Spleen (tissue), 11 donors: ENCODE data around the gene TCF3. TPM values are rescaled to one million over a fixed set of nuclear protein-coding genes. Genes with fewer than 3 reads are reported as not detected.
"Not testable (repeated sequence)": the region's sequence is repeated elsewhere in the genome, so short reads cannot be mapped to it uniquely, and the experiment has no call there.

ENCODE experiments used
- DNase-seq: peaks from one replicate; pipeline ENCODE4 v3.0.0-alpha.2; 2020
- H3K27ac ChIP-seq, 8 donors: fragments of 200-600 bp; sonication (generic) in 7 of 8; 1 replicate in 4 of 8; 2 replicates in 4 of 8; pipeline versions ENCODE4 v1.5.0 to v1.8.0; 2016 to 2021; ENCODE audit warnings: inconsistent platforms in 4 of 8, mild to moderate bottlenecking in 4 of 8, moderate library complexity in 1 of 8
- H3K27me3 ChIP-seq, 7 donors: fragments of 200-600 bp; sonication (generic) in 6 of 7; replicated peaks in 1 of 7; 1 replicate in 4 of 7; 2 replicates in 3 of 7; pipeline versions ENCODE4 v1.5.0 to v1.8.0; 2016 to 2021; ENCODE audit warnings: inconsistent platforms in 3 of 7, mild to moderate bottlenecking in 1 of 7
- H3K36me3 ChIP-seq, 6 donors: fragments of 200-600 bp; sonication (generic) in 5 of 6; 1 replicate in 4 of 6; 2 replicates in 2 of 6; pipeline versions ENCODE4 v1.5.0 to v1.8.0; 2016 to 2021; ENCODE audit warnings: inconsistent platforms in 2 of 6
- H3K4me1 ChIP-seq, 6 donors: fragments of 200-600 bp; sonication (generic) in 5 of 6; 1 replicate in 3 of 6; 2 replicates in 3 of 6; pipeline versions ENCODE4 v1.5.0 to v1.8.0; 2016 to 2021; ENCODE audit warnings: inconsistent platforms in 3 of 6
- H3K4me3 ChIP-seq, 8 donors: fragments of 200-600 bp; sonication (generic) in 7 of 8; 1 replicate in 4 of 8; 2 replicates in 4 of 8; pipeline versions ENCODE4 v1.5.0 to v1.8.0; 2016 to 2021; ENCODE audit warnings: inconsistent platforms in 4 of 8, mild to moderate bottlenecking in 4 of 8, moderate library complexity in 2 of 8
- H3K9me3 ChIP-seq, 8 donors: fragments of 200-600 bp; sonication (generic) in 7 of 8; 1 replicate in 4 of 8; 2 replicates in 4 of 8; pipeline versions ENCODE4 v1.5.0 to v1.8.0; 2016 to 2021; ENCODE audit warnings: inconsistent platforms in 4 of 8
- POLR2A ChIP-seq, 3 donors: fragments of 450-650 bp; IDR thresholded peaks; one replicate each; pipeline ENCODE4 v1.5.1; 2017; ENCODE audit warnings: antibody characterized with exemption in 3 of 3, mild to moderate bottlenecking in 1 of 3
- POLR2AphosphoS5 ChIP-seq, 3 donors: sonication (generic); formaldehyde crosslinking; IDR thresholded peaks; one replicate each; pipeline ENCODE4 v1.5.1; 2017; ENCODE audit warnings: antibody characterized with exemption in 3 of 3
- WGBS, 5 donors: extraction: QIAGEN DNeasy Blood & Tissue Kit in 3 of 5; methylation state at CpG; one replicate each; pipeline versions ENCODE4 v1.1.5 to v1.1.7; 2013 to 2018; 5-methylcytosine and 5-hydroxymethylcytosine counted together
- intact Hi-C: fragments of 100-400 bp; cut with DNase I; formaldehyde crosslinking; loops from one replicate; pipeline ENCODE4 v1.15.0; 2023; ENCODE audit warnings: low total_unique reads
- polyA plus RNA-seq, 3 donors: library from polyadenylated mRNA; stranded (reverse); fragments of 200-250 nt; gene quantifications; one replicate each; pipeline ENCODE4 v1.2.1, GENCODE V29; 2013
- total RNA-seq, 7 donors: library from RNA; depleted of rRNA in 3 of 7; stranded (reverse); fragments of >200 nt in 3 of 7; fragmentation: NEBNext Ultra II Directional in 4 of 7; extraction: Animal tissue kit (Norgen Biotek cat#: 25700) in 4 of 7; gene quantifications; one replicate each; pipeline versions ENCODE4 v1.1.0 to v1.2.1, GENCODE V29; 2016 to 2021
- TF ChIP-seq, protein P1 (sequence below), 11 experiments: fragments of 200-600 bp in 7 of 11; fragments of 450-650 bp in 4 of 11; sonication (generic) in 4 of 11; IDR thresholded peaks in 8 of 11; conservative IDR thresholded peaks in 3 of 11; 1 replicate in 7 of 11; 2 replicates in 4 of 11; pipeline versions ENCODE4 v1.4.0 to v1.8.0; 2016 to 2021; ENCODE audit warnings: antibody characterized with exemption in 11 of 11, inconsistent platforms in 4 of 11, mild to moderate bottlenecking in 1 of 11
- donor health status: healthy with polysubstance abuse.
- donor health status: DM: no; HTN: no; CAD: no; lungs with moderate emphysema.
- donor health status: DM: no; HTN: no; CAD: no.
- donor health status: Bipolar disorder and iron deficiency.
- donor health status: healthy.
- donor health status: DM: no; HTN: no; CAD: no.
- donor health status: DM: yes; HTN: yes; CAD: no.

Gene TCF3
- total and polyA plus RNA-seq, 10 donors = 79.2 to 135 (median 100) TPM

DNA sequence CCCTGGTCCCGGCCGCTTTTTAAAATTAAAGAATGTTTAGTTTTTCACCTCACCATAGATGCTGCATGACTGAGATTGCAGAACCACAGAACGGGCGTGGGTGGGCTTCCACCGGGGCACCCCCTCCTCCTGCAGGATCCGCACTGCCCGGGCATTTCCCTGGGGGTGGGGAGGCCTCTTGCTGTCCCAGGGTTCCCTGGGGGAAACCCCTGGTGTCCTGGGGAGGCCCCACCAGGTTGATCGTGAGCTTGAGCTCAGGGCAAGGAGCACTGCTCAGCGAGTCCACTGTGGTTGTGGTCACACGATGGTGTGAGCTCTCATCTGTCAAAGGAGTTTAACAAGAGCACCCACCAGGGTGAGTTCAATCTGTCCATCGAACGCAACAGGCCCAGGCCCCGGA lies 11.4 kb upstream of the TCF3 start:
- Histone ChIP-seq H3K27me3 (peaks cover 0 to 34% (median 12%) of the 10 kb centered on the region in 7 donors), H3K36me3 (no peaks in the 10 kb centered on the region), H3K4me1 (peaks cover 8 to 77% (median 35%) of the 10 kb centered on the region in 6 donors), H3K9me3 (peaks cover 0 to 6% (median 0%) of the 10 kb centered on the region in 8 donors), H3K4me3 (no peak overlapping the region), H3K27ac (peak overlapping the region in 1 of 8 donors; percentile 10)
- DNase-seq = no peak
- no peak for TF ChIP-seq POLR2A (IDR thresholded peaks at IDR 0.05)
- TF ChIP-seq POLR2AphosphoS5 (IDR thresholded peaks at IDR 0.05) = peak in 2 of 3 donors; percentile 11 to 32
- 51 to 59% (median 53%) methylated on average over 12 to 13 of the region's 13 CpGs for WGBS, 5 donors
- intact Hi-C loops = no loop called here

DNA sequence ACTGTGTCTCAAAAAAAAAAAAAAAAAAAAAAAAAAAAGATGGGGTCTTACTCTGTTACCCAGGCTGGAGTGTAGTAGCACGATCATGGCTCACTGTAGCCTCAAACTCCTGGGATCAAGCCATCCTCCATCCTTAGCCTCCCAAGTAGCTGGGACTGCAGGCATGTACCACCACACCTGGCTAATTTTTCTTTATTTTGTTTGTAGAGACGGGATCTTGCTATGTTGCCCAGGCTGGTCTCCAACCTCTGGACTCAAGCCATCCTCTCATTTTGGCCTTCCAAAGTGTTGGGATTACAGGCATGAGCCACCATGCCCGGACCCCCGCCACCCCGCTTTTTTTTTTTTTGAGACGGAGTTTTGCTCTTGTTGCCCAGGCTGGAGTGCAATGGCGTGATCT lies 10.8 kb upstream of the TCF3 start:
- intact Hi-C loops, H3K4me3 ChIP-seq, DNase-seq, H3K36me3 ChIP-seq, H3K27ac ChIP-seq, H3K9me3 ChIP-seq: not testable (repeated sequence)
- Histone ChIP-seq H3K4me1 (peaks cover 1 to 74% (median 29%) of the 10 kb centered on the region in 6 donors), H3K27me3 (peaks cover 0 to 29% (median 8%) of the 10 kb centered on the region in 7 donors)
- 89 to 96% (median 92%) methylated on average over 7 of the region's 7 CpGs for WGBS, 5 donors

DNA sequence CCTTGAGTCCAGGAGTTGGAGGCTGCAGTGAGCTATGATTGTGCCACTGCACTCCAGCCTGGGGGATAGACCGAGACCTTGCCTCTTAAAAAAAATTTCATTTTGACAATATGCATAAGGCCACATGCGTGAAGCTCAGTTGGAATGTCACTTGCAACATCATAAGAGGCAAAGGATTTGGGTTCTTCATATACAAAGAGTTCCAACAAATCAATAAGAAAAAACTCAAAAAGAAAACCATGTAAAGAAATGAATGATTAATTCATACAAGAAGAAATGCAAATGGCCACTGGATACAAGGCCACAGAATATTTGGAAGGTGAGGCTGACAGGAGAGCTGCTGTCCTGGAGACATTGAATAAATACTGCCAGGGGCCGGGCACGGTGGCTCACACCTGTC lies 9.6 kb upstream of the TCF3 start:
- Histone ChIP-seq H3K9me3 (peaks cover 0 to 6% (median 0%) of the 10 kb centered on the region in 8 donors), H3K4me1 (peaks cover 0 to 61% (median 17%) of the 10 kb centered on the region in 6 donors), H3K27me3 (peaks cover 0 to 24% (median 0%) of the 10 kb centered on the region in 7 donors), H3K36me3 (no peaks in the 10 kb centered on the region), H3K4me3 (no peak overlapping the region), H3K27ac (no peak overlapping the region)
- 90 to 100% (median 94%) methylated on average over 4 of the region's 4 CpGs for WGBS, 5 donors
- DNase-seq = no peak
- intact Hi-C loops = no loop called here
- TF ChIP-seq POLR2AphosphoS5 (IDR thresholded peaks at IDR 0.05) (no peak), POLR2A (IDR thresholded peaks at IDR 0.05) (no peak)
- TF ChIP-seq, protein P1, sequence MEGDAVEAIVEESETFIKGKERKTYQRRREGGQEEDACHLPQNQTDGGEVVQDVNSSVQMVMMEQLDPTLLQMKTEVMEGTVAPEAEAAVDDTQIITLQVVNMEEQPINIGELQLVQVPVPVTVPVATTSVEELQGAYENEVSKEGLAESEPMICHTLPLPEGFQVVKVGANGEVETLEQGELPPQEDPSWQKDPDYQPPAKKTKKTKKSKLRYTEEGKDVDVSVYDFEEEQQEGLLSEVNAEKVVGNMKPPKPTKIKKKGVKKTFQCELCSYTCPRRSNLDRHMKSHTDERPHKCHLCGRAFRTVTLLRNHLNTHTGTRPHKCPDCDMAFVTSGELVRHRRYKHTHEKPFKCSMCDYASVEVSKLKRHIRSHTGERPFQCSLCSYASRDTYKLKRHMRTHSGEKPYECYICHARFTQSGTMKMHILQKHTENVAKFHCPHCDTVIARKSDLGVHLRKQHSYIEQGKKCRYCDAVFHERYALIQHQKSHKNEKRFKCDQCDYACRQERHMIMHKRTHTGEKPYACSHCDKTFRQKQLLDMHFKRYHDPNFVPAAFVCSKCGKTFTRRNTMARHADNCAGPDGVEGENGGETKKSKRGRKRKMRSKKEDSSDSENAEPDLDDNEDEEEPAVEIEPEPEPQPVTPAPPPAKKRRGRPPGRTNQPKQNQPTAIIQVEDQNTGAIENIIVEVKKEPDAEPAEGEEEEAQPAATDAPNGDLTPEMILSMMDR (IDR thresholded peaks at IDR 0.05 in 8 of 11, conservative IDR thresholded peaks at IDR 0.05 in 3 of 11) = no peak

GRCh38 chr19:1659084-1659427 lies 6.6 kb upstream of the TCF3 start:
- 78 to 86% (median 80%) methylated on average over 4 of the region's 4 CpGs for WGBS, 5 donors
- no peak overlapping the region for H3K4me3 ChIP-seq
- H3K27me3 ChIP-seq = peaks cover 0 to 8% (median 0%) of the 10 kb centered on the region in 7 donors
- H3K36me3 ChIP-seq = no peaks in the 10 kb centered on the region
- no peak for TF ChIP-seq POLR2A (IDR thresholded peaks at IDR 0.05)
- TF ChIP-seq, protein P1 (IDR thresholded peaks at IDR 0.05 in 8 of 11, conservative IDR thresholded peaks at IDR 0.05 in 3 of 11) = no peak
- no peak for TF ChIP-seq POLR2AphosphoS5 (IDR thresholded peaks at IDR 0.05)
- DNase-seq = no peak
- H3K9me3 ChIP-seq = peaks cover 0 to 6% (median 0%) of the 10 kb centered on the region in 8 donors
- peaks cover 0 to 56% (median 5%) of the 10 kb centered on the region in 6 donors for H3K4me1 ChIP-seq
- H3K27ac ChIP-seq = no peak overlapping the region
- intact Hi-C loops = no loop called here

GRCh38 chr19:1658150-1659083 lies 6.0 kb upstream of the TCF3 start:
- H3K27me3 ChIP-seq = peaks cover 0 to 8% (median 0%) of the 10 kb centered on the region in 7 donors
- no peak for DNase-seq
- intact Hi-C loops = no loop called here
- no peak for TF ChIP-seq POLR2AphosphoS5 (IDR thresholded peaks at IDR 0.05)
- no peak for TF ChIP-seq POLR2A (IDR thresholded peaks at IDR 0.05)
- TF ChIP-seq, protein P1 (IDR thresholded peaks at IDR 0.05 in 8 of 11, conservative IDR thresholded peaks at IDR 0.05 in 3 of 11) = no peak
- H3K4me1 ChIP-seq = peaks cover 0 to 56% (median 8%) of the 10 kb centered on the region in 6 donors
- peaks cover 0 to 6% (median 0%) of the 10 kb centered on the region in 8 donors for H3K9me3 ChIP-seq
- H3K36me3 ChIP-seq = no peaks in the 10 kb centered on the region
- 67 to 75% (median 68%) methylated on average over 28 to 33 of the region's 33 CpGs for WGBS, 5 donors
- no peak overlapping the region for H3K27ac ChIP-seq
- no peak overlapping the region for H3K4me3 ChIP-seq
